BJ (cell line): ENCODE measurements around the gene UPK1A. TPM values are rescaled to one million over a fixed set of nuclear protein-coding genes. Genes with fewer than 3 reads are reported as not detected.

Experiments
- CTCF ChIA-PET: fragments of 350-600 bp; formaldehyde crosslinking; extraction: SDS; loops from one replicate; lab custom pipeline; 2021; ENCODE audit warnings: antibody characterized with exemption, inconsistent platforms; lab: Yijun Ruan, JAX
- POLR2A ChIA-PET: fragments of 300-600 bp; sonication (Branson Sonifier 250); formaldehyde crosslinking; extraction: SDS; loops from one replicate; lab custom pipeline; 2021; ENCODE audit warnings: antibody characterized with exemption; lab: Charles Lee
- DNase-seq: peaks from one replicate; pipeline ENCODE4 v3.0.0-alpha.2; 2011; ENCODE audit warnings: low read depth
- H3K27me3 ChIP-seq: 2 replicates; pipeline ENCODE4 v1.6.0; 2011; ENCODE audit warnings: low read length; ENCODE audit not compliant: control insufficient read depth, insufficient read depth
- H3K36me3 ChIP-seq: 2 replicates; pipeline ENCODE4 v1.5.1; 2011; ENCODE audit warnings: low read length; ENCODE audit not compliant: control insufficient read depth, insufficient read depth
- H3K4me3 ChIP-seq: 2 replicates; pipeline ENCODE4 v1.5.1; 2011; ENCODE audit warnings: low read depth, mild to moderate bottlenecking, control low read depth, low read length
- polyA plus RNA-seq: library from polyadenylated mRNA; depleted of rRNA; stranded (reverse); fragments of >200 nt; gene quantifications from 2 replicates; pipeline ENCODE4 v1.2.3, GENCODE V29; 2011
- TF ChIP-seq, protein P1 (sequence below): IDR thresholded peaks from 2 replicates; pipeline ENCODE4 v1.5.1; 2011; ENCODE audit warnings: low read depth, mild to moderate bottlenecking, control low read depth, inconsistent platforms, low read length, moderate library complexity; ENCODE audit not compliant: insufficient read depth

Gene UPK1A
- polyA plus RNA-seq, 1 experiment: 0.39 TPM

DNA sequence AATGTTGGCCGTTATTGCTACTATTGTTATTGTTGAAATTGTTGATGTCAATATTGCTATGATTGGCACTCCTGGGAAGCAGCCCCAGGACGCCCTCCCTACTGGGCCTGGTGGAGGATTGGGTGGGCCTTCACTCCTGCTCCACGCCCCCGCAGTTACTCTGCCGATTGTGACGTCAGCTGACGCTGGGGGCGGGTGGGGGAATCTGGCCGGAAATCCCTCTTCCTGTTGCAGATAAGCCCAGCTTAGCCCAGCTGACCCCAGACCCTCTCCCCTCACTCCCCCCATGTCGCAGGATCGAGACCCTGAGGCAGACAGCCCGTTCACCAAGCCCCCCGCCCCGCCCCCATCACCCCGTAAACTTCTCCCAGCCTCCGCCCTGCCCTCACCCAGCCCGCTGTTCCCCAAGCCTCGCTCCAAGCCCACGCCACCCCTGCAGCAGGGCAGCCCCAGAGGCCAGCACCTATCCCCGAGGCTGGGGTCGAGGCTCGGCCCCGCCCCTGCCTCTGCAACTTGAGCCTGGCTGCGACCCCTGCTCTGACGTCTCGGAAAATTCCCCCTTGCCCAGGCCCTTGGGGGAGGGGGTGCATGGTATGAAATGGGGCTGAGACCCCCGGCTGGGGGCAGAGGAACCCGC is 24.7 kb upstream of the UPK1A start, which contains the start of gene ETV2:
Gene ETV2 (plus strand): TSS at position 231 of the 637 bp plus-strand sequence. CDS start 716 bp downstream, outside the sequence.
- no peak for DNase-seq
- POLR2A ChIA-PET: no interaction called here
- H3K4me3 ChIP-seq: no peak within 1 kb of the TSS
- CTCF ChIA-PET: no interaction called here
- TF ChIP-seq, protein P1, sequence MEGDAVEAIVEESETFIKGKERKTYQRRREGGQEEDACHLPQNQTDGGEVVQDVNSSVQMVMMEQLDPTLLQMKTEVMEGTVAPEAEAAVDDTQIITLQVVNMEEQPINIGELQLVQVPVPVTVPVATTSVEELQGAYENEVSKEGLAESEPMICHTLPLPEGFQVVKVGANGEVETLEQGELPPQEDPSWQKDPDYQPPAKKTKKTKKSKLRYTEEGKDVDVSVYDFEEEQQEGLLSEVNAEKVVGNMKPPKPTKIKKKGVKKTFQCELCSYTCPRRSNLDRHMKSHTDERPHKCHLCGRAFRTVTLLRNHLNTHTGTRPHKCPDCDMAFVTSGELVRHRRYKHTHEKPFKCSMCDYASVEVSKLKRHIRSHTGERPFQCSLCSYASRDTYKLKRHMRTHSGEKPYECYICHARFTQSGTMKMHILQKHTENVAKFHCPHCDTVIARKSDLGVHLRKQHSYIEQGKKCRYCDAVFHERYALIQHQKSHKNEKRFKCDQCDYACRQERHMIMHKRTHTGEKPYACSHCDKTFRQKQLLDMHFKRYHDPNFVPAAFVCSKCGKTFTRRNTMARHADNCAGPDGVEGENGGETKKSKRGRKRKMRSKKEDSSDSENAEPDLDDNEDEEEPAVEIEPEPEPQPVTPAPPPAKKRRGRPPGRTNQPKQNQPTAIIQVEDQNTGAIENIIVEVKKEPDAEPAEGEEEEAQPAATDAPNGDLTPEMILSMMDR: no peak
- H3K27me3 ChIP-seq: no peaks in the 10 kb centered on the region
- peaks cover 12% of the 10 kb centered on the region for H3K36me3 ChIP-seq

DNA sequence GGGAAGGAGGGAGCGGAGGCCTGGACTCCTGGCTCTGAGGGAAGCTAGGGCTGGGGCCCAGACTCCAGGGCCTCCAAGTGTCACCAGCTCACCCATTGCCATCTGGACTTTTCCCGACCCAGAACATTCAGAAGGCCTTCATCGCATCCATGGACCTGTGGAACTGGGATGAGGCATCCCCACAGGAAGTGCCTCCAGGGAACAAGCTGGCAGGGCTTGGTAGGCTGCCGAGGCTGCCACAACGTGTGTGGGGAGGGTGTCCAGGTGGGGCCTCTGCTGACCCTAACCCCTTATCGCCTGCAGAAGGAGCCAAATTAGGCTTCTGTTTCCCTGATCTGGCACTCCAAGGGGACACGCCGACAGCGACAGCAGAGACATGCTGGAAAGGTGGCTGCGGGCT is 24.0 kb upstream of the UPK1A start:
- no peak for DNase-seq
- ChIA-PET POLR2A (no interaction called here), CTCF (no interaction called here)
- H3K27me3 ChIP-seq: no peaks in the 10 kb centered on the region
- TF ChIP-seq, protein P1: no peak
- no peak overlapping the region for H3K4me3 ChIP-seq
- H3K36me3 ChIP-seq: peaks cover 7% of the 10 kb centered on the region

DNA sequence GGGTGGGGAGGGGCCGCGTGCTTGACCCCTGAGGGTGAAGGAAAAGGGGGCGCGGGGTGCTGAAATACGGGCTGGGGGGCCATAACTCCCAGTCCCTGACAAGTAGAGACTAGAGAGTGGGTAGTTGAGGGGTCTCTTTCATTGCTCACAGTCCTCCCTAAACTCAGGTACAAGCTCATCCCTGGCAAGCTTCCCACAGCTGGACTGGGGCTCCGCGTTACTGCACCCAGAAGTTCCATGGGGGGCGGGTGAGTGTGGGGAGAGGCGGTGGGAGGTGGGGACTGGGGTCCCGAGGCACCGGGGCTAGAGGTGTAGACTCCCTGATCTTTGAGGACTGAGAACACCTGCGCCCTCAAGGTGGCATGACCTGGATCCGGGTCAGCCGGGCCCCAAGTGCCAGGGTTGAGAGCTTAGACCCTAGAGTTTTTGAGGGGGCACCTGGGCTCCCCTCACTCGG is 23.5 kb upstream of the UPK1A start:
- DNase-seq: no peak
- peak overlapping the region; percentile 45 for H3K4me3 ChIP-seq
- no peaks in the 10 kb centered on the region for H3K27me3 ChIP-seq
- H3K36me3 ChIP-seq: peaks cover 3% of the 10 kb centered on the region
- TF ChIP-seq, protein P1: no peak
- ChIA-PET POLR2A (no interaction called here), CTCF (no interaction called here)

DNA sequence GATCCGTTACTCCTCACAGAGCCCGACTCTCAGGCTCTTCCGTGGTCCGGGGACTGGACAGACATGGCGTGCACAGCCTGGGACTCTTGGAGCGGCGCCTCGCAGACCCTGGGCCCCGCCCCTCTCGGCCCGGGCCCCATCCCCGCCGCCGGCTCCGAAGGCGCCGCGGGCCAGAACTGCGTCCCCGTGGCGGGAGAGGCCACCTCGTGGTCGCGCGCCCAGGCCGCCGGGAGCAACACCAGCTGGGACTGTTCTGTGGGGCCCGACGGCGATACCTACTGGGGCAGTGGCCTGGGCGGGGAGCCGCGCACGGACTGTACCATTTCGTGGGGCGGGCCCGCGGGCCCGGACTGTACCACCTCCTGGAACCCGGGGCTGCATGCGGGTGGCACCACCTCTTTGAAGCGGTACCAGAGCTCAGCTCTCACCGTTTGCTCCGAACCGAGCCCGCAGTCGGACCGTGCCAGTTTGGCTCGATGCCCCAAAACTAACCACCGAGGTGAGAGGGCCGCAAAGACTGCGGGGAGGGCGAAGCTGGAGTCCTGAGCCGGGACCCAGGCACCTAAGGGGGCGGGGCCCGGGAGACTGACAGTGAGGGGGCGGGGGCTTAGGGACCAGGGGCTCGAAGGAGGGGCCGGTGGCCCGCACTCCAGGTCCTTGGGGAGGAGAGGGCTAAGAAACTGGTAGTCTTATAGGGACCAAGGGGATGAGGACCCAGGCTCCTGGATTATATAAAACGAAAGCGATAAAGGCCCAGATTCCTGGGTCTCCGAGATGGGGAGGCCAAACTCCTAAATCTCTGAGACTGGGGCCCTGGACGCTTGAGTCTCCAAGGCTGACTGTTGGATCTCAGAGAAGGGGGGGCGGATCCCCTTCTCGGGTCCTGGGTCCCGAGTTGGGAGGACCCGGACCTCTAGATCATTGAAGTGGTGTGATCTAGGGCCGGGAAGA is 22.8 kb upstream of the UPK1A start:
- H3K4me3 ChIP-seq: peak overlapping the region; percentile 45
- H3K27me3 ChIP-seq: no peaks in the 10 kb centered on the region
- TF ChIP-seq, protein P1: no peak
- ChIA-PET CTCF (interaction anchor here (1.1 kb wide), 1 partner anchor 133 kb away, joined by 4 read pairs; no protein-coding TSS in a partner anchor), POLR2A (interaction anchor here (0.6 kb wide), 1 partner anchor 65 kb away, joined by 3 read pairs; no protein-coding TSS in a partner anchor)
- no peak for DNase-seq
- no peaks in the 10 kb centered on the region for H3K36me3 ChIP-seq
